Heart left ventricle (tissue), 13 donors: ENCODE data around the gene FJX1.

ENCODE experiments used
- CTCF ChIP-seq, 12 donors: fragments of 200-600 bp; sonication (generic) in 4 of 12; IDR thresholded peaks; one replicate each; pipeline versions ENCODE4 v1.5.0 to v1.8.0; 2018 to 2022; ENCODE audit warnings: antibody characterized with exemption in 12 of 12, mild to moderate bottlenecking in 5 of 12
- POLR2A ChIP-seq, 2 donors: fragments of 450-650 bp; IDR thresholded peaks; one replicate each; pipeline ENCODE4 v1.6.1; 2017; ENCODE audit warnings: antibody characterized with exemption in 2 of 2, mild to moderate bottlenecking in 2 of 2, moderate library complexity in 2 of 2
- donor health status: ischemic (EF 13 %, LVEDD 7.1; RV severe dilation, severe dysfunction).
- donor health status: DM: no; HTN: yes; CAD: no.
- donor health status: DM: no; HTN: no; CAD: no.
- donor health status: ischemic (EF 25% LVEDD 6.9; RV normal size, moderate dysfunction).
- donor health status: ischemic (EF 25% LVEDD 5.7; RV mildly dilated, moderate dysfunction).
- donor health status: ischemic (EF 35%, LVEDD 5.7; RV mildly dilated, moderate dysfunction).
- donor health status: nonischemic (EF 11% LVEDD 7.7; RV severe dilation, severe dysfunction).
- donor health status: DM: yes; HTN: yes; CAD: no.
- donor health status: PGD.
- donor health status: ischemic (EF 29% LVEDD 5.4; RV normal size, mild dysfunction).
- donor health status: nonischemic (EF 23%, LVEDD 6.1; RV moderate dilation, normal function).

GRCh38 chr11:35620795-35621194 lies 2.5 kb downstream of the FJX1 start:
- TF ChIP-seq POLR2A (IDR thresholded peaks at IDR 0.05): no peak
- no peak for TF ChIP-seq CTCF (IDR thresholded peaks at IDR 0.05)
